ENCODE results near the gene MYOZ3. TPM values are rescaled to one million over a fixed set of nuclear protein-coding genes. Genes with fewer than 3 reads are reported as not detected.

Gene MYOZ3
- total RNA-seq, 1 experiment from 2014 or later: 1.7 TPM

GRCh38 chr5:150651382-150651781, 9.7 kb upstream of the MYOZ3 start:
- TF ChIP-seq SIN3A (IDR thresholded peaks at IDR 0.05; ENCODE audit: borderline replicate concordance, insufficient read depth, low read depth, low read length) (no peak), TCF7L2 (IDR thresholded peaks at IDR 0.05; ENCODE audit: low read depth, low read length) (no peak), REST (IDR thresholded peaks at IDR 0.05; ENCODE audit: insufficient read depth in 1 of 2, low read depth in 2 of 2, low read length in 1 of 2) (no peak), CTCF (IDR thresholded peaks at IDR 0.05) (no peak), POLR2AphosphoS5 (IDR thresholded peaks at IDR 0.05; ENCODE audit: low read depth, low read length) (no peak)
- Histone ChIP-seq H3K27ac (ENCODE audit: low read length) (peak overlapping the region; percentile 25; the same call in 1 of the 2 replicates), H3K4me3 (ENCODE audit: low read depth in 2 of 2, low read length in 2 of 2) (no peak overlapping the region), H3K27me3 (ENCODE audit: control insufficient read depth, insufficient read depth, low read length) (no peaks in the 10 kb centered on the region), H3K36me3 (ENCODE audit: control insufficient read depth, insufficient read depth, low read length) (no peaks in the 10 kb centered on the region; the same call in none of the 2 replicates), H3K9me3 (ENCODE audit: control insufficient read depth, insufficient read depth, low read depth, low read length) (no peaks in the 10 kb centered on the region), H3K4me1 (ENCODE audit: control insufficient read depth, insufficient read depth, low read length) (peaks cover 20% of the 10 kb centered on the region)
- ChIA-PET CTCF (no interaction called here), POLR2A (no interaction called here)
- in situ Hi-C loops (cut with HindIII; ENCODE audit: low pct_unique_long_range_greater_than_20kb, low sequenced_read_pairs): no loop called here
- intact Hi-C loops (cut with micrococcal nuclease; ENCODE audit: unreplicated experiment): no loop called here
- ATAC-seq (no peak), DNase-seq (ENCODE audit: low read depth, low spot score) (no peak)
- no TSS peak for BruUV-seq (replicated peaks)

- BruUV-seq (replicated peaks): no TSS peak
- H3K27me3 ChIP-seq (ENCODE audit: control insufficient read depth, insufficient read depth, low read length): no peaks in the 10 kb centered on the region
- TF ChIP-seq TCF7L2 (IDR thresholded peaks at IDR 0.05; ENCODE audit: low read depth, low read length) (no peak), CTCF (IDR thresholded peaks at IDR 0.05) (no peak), POLR2AphosphoS5 (IDR thresholded peaks at IDR 0.05; ENCODE audit: low read depth, low read length) (no peak), REST (IDR thresholded peaks at IDR 0.05; ENCODE audit: insufficient read depth in 1 of 2, low read depth in 2 of 2, low read length in 1 of 2) (no peak)
- peaks cover 20% of the 10 kb centered on the region for H3K4me1 ChIP-seq (ENCODE audit: control insufficient read depth, insufficient read depth, low read length)
- no peak overlapping the region for H3K4me3 ChIP-seq (ENCODE audit: low read depth in 2 of 2, low read length in 2 of 2)
- H3K27ac ChIP-seq (ENCODE audit: low read length): peak overlapping the region; percentile 42
- intact Hi-C loops (cut with micrococcal nuclease; ENCODE audit: unreplicated experiment) (loop anchor here (1.0 kb wide), 1 partner anchor 194 kb away; no protein-coding TSS in a partner anchor), in situ Hi-C loops (cut with HindIII; ENCODE audit: low pct_unique_long_range_greater_than_20kb, low sequenced_read_pairs) (no loop called here)
- H3K36me3 ChIP-seq (ENCODE audit: control insufficient read depth, insufficient read depth, low read length): no peaks in the 10 kb centered on the region; the same call in none of the 2 replicates
- POLR2A ChIA-PET: interaction anchor here (0.6 kb wide), 1 partner anchor 42 kb away, joined by 3 read pairs; no protein-coding TSS in a partner anchor
- DNase-seq (ENCODE audit: low read depth, low spot score) (no peak), ATAC-seq (no peak)
- H3K9me3 ChIP-seq (ENCODE audit: control insufficient read depth, insufficient read depth, low read depth, low read length): no peaks in the 10 kb centered on the region
- CTCF ChIA-PET: interaction anchor here (0.6 kb wide), 1 partner anchor 90 kb away, joined by 4 read pairs; no protein-coding TSS in a partner anchor
Observed at GRCh38 chr5:150651924-150652671, 9.0 kb upstream of the MYOZ3 start.
